PC-3 (cell line): Measurements from ENCODE around the gene AVL9.

ENCODE experiments used
- EZH2 ChIP-seq: fragments of 300-600 bp; sonication (generic); IDR thresholded peaks from one replicate; pipeline ENCODE4 v1.6.1; 2017; ENCODE audit warnings: antibody characterized with exemption, mild to moderate bottlenecking, low read length; ENCODE audit not compliant: unreplicated experiment
- TF ChIP-seq, protein P1 (sequence below): fragments of 300-600 bp; sonication (generic); conservative IDR thresholded peaks from 2 replicates; pipeline ENCODE4 v1.5.1; 2017; ENCODE audit warnings: antibody characterized with exemption, low read depth, mild to moderate bottlenecking, low read length

DNA sequence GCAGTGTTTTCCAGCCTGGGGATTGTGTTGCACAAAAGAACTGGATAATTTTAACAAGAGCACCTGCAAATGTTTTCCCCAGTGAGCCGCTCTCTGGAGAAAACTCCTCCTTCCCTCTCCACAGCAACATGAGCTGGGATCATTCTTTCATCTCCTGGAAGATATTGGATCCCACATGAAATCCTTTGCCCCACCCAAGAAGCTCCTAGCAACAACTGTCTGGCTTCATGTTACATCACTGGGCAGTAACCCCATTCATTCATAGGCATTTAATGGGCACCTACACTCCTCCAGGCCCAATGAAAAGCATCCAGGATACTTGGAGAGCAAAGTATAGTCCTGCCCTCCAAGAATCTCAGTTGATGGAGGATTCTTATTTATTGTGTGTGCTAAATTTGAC lies 32.3 kb upstream of the AVL9 start:
- TF ChIP-seq, protein P1, sequence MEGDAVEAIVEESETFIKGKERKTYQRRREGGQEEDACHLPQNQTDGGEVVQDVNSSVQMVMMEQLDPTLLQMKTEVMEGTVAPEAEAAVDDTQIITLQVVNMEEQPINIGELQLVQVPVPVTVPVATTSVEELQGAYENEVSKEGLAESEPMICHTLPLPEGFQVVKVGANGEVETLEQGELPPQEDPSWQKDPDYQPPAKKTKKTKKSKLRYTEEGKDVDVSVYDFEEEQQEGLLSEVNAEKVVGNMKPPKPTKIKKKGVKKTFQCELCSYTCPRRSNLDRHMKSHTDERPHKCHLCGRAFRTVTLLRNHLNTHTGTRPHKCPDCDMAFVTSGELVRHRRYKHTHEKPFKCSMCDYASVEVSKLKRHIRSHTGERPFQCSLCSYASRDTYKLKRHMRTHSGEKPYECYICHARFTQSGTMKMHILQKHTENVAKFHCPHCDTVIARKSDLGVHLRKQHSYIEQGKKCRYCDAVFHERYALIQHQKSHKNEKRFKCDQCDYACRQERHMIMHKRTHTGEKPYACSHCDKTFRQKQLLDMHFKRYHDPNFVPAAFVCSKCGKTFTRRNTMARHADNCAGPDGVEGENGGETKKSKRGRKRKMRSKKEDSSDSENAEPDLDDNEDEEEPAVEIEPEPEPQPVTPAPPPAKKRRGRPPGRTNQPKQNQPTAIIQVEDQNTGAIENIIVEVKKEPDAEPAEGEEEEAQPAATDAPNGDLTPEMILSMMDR = no peak
- no peak for TF ChIP-seq EZH2
